ENCODE measurements around the gene MPL. TPM values are rescaled to one million over a fixed set of nuclear protein-coding genes. Genes with fewer than 3 reads are reported as not detected.

The MPL gene
- total and polyA plus RNA-seq, 2 of the 8 experiments (the other 6 are each of a cell fraction or from before 2014, with no cell fraction given) = 0.08 TPM; not detected in 1

GRCh38 chr1:43339584-43340232 is 2.1 kb downstream of the MPL start:
- ChIA-PET CTCF (ENCODE audit: partially characterized antibody) (interaction anchor here (0.9 to 1.0 kb wide), 2 partner anchors 10 to 75 kb away, joined by 3 to 4 read pairs; no protein-coding TSS in a partner anchor), POLR2A (ENCODE audit: partially characterized antibody) (interaction anchor here (1.4 to 2.3 kb wide), 3 partner anchors 19 to 29 kb away, joined by 3 to 9 read pairs (median 5); partner anchors contain the start of genes CDC20 and ELOVL1)
- no peak overlapping the region for H3K4me3 ChIP-seq (ENCODE audit: extremely low read depth in 1 of 4, insufficient read depth in 2 of 4, low read depth in 3 of 4, low read length in 4 of 4)
- no peak overlapping the region for H2AK5ac ChIP-seq (ENCODE audit: low read depth, low read length)
- no peak overlapping the region for H2BK12ac ChIP-seq (ENCODE audit: low read depth, low read length)
- H3K14ac ChIP-seq (ENCODE audit: insufficient read length) = no peak overlapping the region
- no peak overlapping the region for H2BK120ac ChIP-seq (replicated peaks; ENCODE audit: low read depth, low read length)
- H3K79me1 ChIP-seq (ENCODE audit: low read depth, low read length) = no peaks in the 10 kb centered on the region
- H3K4ac ChIP-seq (replicated peaks; ENCODE audit: insufficient read length, low read depth, low read length) = no peak overlapping the region
- H4K20me1 ChIP-seq (replicated peaks in 1 of 2; ENCODE audit: control insufficient read depth in 1 of 2, insufficient read depth in 2 of 2, low read length in 2 of 2) = no peaks in the 10 kb centered on the region
- no peak overlapping the region for H2BK15ac ChIP-seq (ENCODE audit: low read length)
- H4K91ac ChIP-seq (replicated peaks; ENCODE audit: insufficient read length, low read length) = no peak overlapping the region
- H3K27ac ChIP-seq (ENCODE audit: low read depth, low read length) = no peak overlapping the region
- FAIRE-seq (no peak), DNase-seq (ENCODE audit: low read depth in 1 of 2, low spot score in 2 of 2) (no peak)
- H3K4me1 ChIP-seq (replicated peaks in 1 of 4; ENCODE audit: control insufficient read depth in 3 of 4, insufficient read depth in 4 of 4, low read length in 3 of 4) = no peaks in the 10 kb centered on the region
- no peaks in the 10 kb centered on the region for H3K79me2 ChIP-seq (ENCODE audit: control insufficient read depth in 1 of 2, insufficient read depth in 2 of 2, low read length in 2 of 2)
- H2AFZ ChIP-seq (ENCODE audit: low read length) = no peak overlapping the region
- H2BK20ac ChIP-seq (ENCODE audit: low read length) = no peak overlapping the region
- no peak overlapping the region for H3K4me2 ChIP-seq (ENCODE audit: insufficient read depth in 1 of 2, low read depth in 2 of 2, low read length in 2 of 2)
- H4K5ac ChIP-seq (ENCODE audit: insufficient read length, low read depth, low read length) = no peak overlapping the region
- H3K9me3 ChIP-seq (ENCODE audit: insufficient read depth in 2 of 2, low read depth in 1 of 2, low read length in 1 of 2) = no peaks in the 10 kb centered on the region
- H2BK5ac ChIP-seq (ENCODE audit: low read depth, low read length) = no peak overlapping the region
- H4K8ac ChIP-seq (ENCODE audit: extremely low read depth, insufficient read depth, low read length) = no peak overlapping the region
- H3K56ac ChIP-seq (replicated peaks; ENCODE audit: insufficient read length, low read depth, low read length) = no peak overlapping the region
- 76% methylated on average over 6 of the region's 6 CpGs; no CpG with 5 or more reads in 1 of the 2 experiments for WGBS, 2 experiments (ENCODE audit: extremely low coverage in 1 of 2, insufficient coverage in 1 of 2, insufficient read length in 1 of 2, insufficient replicate concordance in 2 of 2, low coverage in 1 of 2, low lambda C conversion rate in 2 of 2, missing lambda C conversion rate in 1 of 2)
- H3K27me3 ChIP-seq (replicated peaks in 1 of 4; ENCODE audit: control insufficient read depth in 3 of 4, extremely low read depth in 1 of 4, insufficient read depth in 3 of 4, low read length in 3 of 4) = no peaks in the 10 kb centered on the region
- no peak overlapping the region for H3K23ac ChIP-seq (ENCODE audit: insufficient read length)
- H3K23me2 ChIP-seq (ENCODE audit: low read depth, low read length) = no peaks in the 10 kb centered on the region
- H3K9ac ChIP-seq (replicated peaks in 1 of 4; ENCODE audit: extremely low read depth in 1 of 4, low read depth in 3 of 4, low read length in 3 of 4) = no peak overlapping the region
- H3K18ac ChIP-seq (ENCODE audit: extremely low read depth, low read length) = no peak overlapping the region
- H3K36me3 ChIP-seq (ENCODE audit: control insufficient read depth in 2 of 4, insufficient read depth in 4 of 4, low read length in 3 of 4) = no peaks in the 10 kb centered on the region
- TF ChIP-seq SIRT6 (IDR thresholded peaks at IDR 0.05; ENCODE audit: low read length) = no peak
- TF ChIP-seq NANOG (IDR thresholded peaks at IDR 0.05; ENCODE audit: insufficient read depth, low read depth, low read length, poor library complexity, severe bottlenecking) = no peak
- TF ChIP-seq JUND (IDR thresholded peaks at IDR 0.05; ENCODE audit: low read length) = no peak
- TF ChIP-seq SUZ12 (IDR thresholded peaks at IDR 0.05; ENCODE audit: low read length) = no peak
- no peak for TF ChIP-seq SAP30 (IDR thresholded peaks at IDR 0.05; ENCODE audit: insufficient read depth, insufficient replicate concordance, low read length)
- no peak for TF ChIP-seq CEBPB (IDR thresholded peaks at IDR 0.05; ENCODE audit: low read depth, low read length)
- TF ChIP-seq SP1 (IDR thresholded peaks at IDR 0.05; ENCODE audit: low read depth, low read length) = no peak
- TF ChIP-seq RBBP5 (IDR thresholded peaks at IDR 0.05; ENCODE audit: borderline replicate concordance, low read depth, low read length) = no peak
- TF ChIP-seq FOSL1 (IDR thresholded peaks at IDR 0.05; ENCODE audit: insufficient read depth, low read depth, low read length) = no peak
